Activated CD4-positive, alpha-beta T cell treated with anti-CD3 and anti-CD28 coated beads for 24 hours (primary cell): ENCODE results near the gene MVB12B.

Source experiments
- DNase-seq, 2 donors: peaks; one replicate each; pipeline ENCODE4 v3.0.0-alpha.2; 2020; ENCODE audit warnings: low read depth in 2 of 2

The MVB12B gene

GRCh38 chr9:126452106-126452505 is 125.5 kb downstream of the MVB12B start:
- no peak for DNase-seq

DNA sequence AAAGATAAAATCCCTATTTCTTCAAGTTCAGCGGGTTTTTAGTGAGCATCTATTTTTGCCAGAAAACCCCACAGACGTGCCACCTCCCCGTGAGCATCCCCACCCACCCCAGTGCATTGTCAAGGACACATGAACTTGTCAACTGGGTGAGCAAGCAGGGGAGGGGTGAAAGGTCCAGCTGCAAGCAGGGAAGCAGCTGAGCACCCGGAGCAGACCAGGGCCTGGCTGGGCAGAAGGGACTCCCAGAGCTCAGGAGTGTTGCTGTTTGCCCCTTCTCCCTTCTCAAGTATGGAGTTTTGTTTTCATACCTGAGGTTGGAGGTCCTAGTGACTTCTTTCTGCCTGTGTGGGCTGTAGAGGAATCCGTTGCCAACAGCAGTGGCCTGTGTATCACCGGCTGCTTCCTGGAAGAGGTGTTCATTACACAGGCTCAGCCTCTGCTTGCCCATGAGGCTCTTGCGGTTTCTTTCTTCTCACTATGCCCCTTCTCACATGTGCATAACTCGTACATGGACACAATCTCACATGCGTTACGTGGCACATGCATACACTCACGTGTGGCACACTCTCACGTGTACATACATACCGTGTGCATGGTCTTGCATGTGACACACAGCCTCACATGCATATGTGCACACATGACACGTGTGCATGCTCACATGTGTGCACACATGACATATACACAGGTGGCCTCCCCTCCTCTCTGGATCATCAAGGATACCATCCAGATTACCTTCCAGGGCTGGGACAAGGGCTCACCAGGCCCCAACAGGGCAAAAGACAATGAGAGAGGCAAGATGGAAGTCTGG is 126.7 kb downstream of the MVB12B start:
- no peak for DNase-seq

- no peak for DNase-seq
These were observed 127.6 kb downstream of the MVB12B start for GRCh38 chr9:126454215-126454614.

DNA sequence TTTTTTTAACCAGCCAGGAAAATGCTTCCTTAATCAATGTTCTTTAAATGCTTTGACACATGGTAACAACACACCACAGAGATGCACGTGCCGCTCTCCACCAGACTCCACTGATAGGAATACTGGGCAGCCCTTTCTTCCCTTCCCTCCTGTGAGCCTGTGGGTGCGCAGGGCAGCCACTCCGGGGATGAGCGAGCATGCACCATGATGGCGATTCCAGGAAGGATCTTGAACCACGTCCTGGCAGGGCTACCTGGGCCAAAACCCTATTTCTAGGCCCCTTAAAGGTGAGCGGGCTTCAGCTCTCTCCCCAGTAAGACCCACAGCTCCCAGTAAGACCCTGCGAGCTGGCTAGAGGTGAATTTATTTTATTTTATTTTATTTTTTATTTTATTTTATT is 128.2 kb downstream of the MVB12B start:
- no peak for DNase-seq

- DNase-seq, result no peak
These were observed 130.0 kb downstream of the MVB12B start for GRCh38 chr9:126456441-126457174.

GRCh38 chr9:126457175-126457547 is 130.5 kb downstream of the MVB12B start:
- no peak for DNase-seq

DNA sequence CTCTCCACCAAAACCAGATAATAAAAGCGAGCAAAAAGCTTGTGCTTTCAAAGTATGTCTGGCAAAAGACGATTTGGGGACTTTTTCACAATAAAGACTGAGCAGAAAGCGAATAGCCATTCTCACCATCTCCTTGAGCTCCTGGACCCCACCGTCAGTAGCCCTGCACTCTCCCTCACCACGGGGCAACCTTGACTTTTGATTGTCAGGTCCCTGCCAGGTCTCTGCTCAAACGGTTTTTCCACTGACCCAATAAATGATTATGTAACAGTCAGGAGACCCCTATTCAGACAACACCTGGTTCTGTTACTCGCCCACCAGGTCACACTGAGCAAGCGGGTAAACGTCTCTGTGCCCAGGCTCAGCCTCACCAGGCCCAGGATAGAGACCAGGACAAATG is 131.3 kb downstream of the MVB12B start:
- no peak for DNase-seq

DNA sequence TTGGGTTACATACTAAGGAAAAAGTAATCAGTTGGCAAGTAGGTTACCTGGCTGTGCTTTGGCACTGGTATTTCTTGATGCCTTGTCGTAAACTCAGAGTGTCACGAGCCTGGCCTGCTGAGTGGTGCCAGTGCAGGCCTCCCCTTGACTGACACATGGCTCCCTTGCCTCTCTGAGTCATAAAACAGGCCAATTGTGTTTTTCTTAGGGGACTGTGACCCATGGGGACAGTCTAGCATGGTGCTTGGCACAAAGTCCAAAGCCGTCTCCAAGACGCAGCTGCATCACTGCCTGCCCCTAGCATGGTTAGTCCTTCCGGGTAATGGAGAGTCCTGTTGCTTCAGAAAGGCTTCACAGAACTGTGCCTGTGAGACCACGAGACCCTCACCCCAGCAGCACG is 132.5 kb downstream of the MVB12B start:
- no peak for DNase-seq

- DNase-seq, result no peak
These were observed 132.9 kb downstream of the MVB12B start for GRCh38 chr9:126459546-126459945.

- no peak for DNase-seq
These were observed 133.6 kb downstream of the MVB12B start for GRCh38 chr9:126459965-126460843.

DNA sequence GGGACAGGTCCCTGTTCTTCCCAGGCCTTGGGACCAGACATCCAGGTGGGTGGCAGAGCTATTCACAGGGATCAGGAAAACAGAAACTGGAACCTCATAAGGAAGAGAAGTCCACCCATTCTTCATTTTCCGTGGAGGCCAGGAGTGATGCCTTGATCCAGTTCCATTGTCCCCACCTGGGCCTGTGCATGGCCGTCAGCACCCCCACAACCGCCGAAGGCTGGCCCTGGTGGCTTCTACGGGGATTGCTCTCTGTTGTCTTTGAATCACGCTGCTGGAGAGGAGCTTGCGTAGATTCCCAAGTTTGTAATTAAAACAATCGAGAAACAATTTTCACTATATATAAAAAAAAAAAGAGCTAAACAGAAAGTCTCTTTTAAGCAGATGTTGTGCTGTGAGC is 134.4 kb downstream of the MVB12B start:
- DNase-seq, result no peak

- DNase-seq, result no peak
These were observed 135.0 kb downstream of the MVB12B start for GRCh38 chr9:126461608-126462007.

- no peak for DNase-seq
These were observed 136.0 kb downstream of the MVB12B start for GRCh38 chr9:126462617-126463016.

GRCh38 chr9:126463426-126463825 is 136.8 kb downstream of the MVB12B start:
- no peak for DNase-seq

DNA sequence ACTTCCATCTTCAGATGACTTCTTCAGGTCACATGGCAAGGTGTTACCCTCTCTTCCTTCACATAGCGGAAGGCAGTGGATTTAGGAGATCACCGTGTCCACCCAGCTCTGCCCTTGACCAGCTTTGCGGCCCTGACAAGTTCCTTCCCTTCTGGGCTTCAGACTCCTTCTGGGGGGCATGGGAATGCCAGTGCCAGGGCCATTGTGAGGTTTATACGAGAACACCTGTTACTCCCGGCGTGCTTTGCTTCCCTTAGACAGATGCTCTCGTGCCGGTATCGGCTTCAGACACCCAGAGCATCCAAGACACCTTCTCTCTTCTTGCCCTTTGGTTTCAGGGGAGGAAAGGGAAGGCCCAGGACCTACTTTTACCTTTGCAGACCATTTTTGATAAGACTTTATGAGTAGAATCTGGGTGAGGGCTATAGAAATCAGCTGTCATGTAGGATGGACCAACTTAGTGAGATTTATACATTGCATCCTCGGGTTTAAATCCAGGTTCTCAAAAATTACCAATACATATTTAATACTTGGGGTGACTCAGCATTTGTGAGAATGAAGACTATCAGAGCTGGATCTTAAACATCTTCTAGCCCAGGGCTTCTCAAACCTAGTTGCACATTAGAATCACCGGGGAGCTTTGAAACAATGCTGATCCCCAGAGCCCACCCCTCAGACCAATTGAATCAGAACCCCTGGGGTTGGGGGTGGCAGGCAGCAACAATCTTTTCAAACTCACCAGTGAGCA is 138.2 kb downstream of the MVB12B start:
- no peak for DNase-seq

GRCh38 chr9:126465977-126466376 is 139.3 kb downstream of the MVB12B start:
- no peak for DNase-seq

- DNase-seq, result no peak
These were observed 141.7 kb downstream of the MVB12B start for GRCh38 chr9:126468141-126468825.

GRCh38 chr9:126470241-126470993 is 143.8 kb downstream of the MVB12B start:
- no peak for DNase-seq

DNA sequence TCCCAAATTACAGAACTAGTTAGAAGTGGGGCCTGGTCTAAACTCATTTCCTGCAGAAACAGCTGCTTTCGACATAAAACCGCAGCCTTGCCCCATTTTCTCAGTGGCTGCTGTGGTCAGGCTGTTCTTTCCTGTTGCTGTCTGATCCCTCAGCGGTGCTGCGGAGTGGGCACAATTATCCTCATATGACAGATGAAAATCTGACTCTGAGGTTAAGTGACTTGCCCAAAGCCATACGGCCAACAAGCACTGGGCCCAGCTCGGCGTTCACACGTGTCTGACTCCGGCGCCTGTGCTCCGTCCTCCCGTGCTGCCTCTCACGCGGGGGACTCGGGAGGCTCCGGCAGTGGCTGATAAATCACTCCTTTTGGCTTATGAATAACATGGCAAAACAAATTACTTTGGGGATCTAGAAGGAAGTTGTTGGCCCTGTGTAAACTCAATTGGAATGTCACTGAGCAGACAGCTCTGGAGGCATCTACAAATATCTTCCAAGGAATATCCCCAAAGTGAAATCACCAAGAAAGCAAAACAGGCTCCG is 144.5 kb downstream of the MVB12B start:
- peak; percentile 37 to 65 for DNase-seq
